Erythroblast (primary cell): ENCODE results near the gene NLGN4Y.

ENCODE experiments used
- GATA1 ChIP-seq: IDR thresholded peaks from 2 replicates; pipeline ENCODE4 v1.6.1; 2011; ENCODE audit warnings: low read depth, mild to moderate bottlenecking, control low read depth, low read length, moderate library complexity
- POLR2A ChIP-seq: IDR thresholded peaks from 2 replicates; pipeline ENCODE4 v1.6.1; 2011; ENCODE audit warnings: mild to moderate bottlenecking, low read length

DNA sequence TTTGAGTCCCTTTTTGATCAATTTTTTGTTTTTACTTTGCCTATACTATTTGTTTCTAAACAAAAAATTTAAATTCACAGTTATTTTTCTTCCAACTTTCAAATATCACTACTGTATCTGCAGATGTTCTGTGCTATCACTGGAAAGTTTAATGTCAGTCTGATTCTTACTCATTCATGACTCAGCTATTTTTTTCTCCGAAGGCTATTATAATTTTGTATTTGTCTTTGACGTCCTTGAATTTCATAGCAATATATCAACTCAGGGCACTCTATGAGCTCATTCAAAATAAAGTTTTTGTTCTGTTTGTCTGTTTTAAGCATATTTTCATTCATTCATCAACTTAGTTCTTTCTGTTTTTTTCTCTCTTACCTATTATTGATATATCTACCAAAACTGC lies 273.7 kb downstream of the NLGN4Y start:
- TF ChIP-seq POLR2A = no peak
- TF ChIP-seq GATA1 = no peak
